ENCODE results near the gene OSBPL10. TPM values are rescaled to one million over a fixed set of nuclear protein-coding genes. Genes with fewer than 3 reads are reported as not detected.

The OSBPL10 gene
- total RNA-seq, 2 donors from 2014 or later = 82.8 to 127 TPM

- Histone ChIP-seq H3K4me3 (no peak overlapping the region), H3K27ac (no peak overlapping the region), H3K4me1 (replicated peaks) (no peaks in the 10 kb centered on the region), H3K27me3 (replicated peaks; ENCODE audit: insufficient read depth) (no peaks in the 10 kb centered on the region), H3K9me3 (no peaks in the 10 kb centered on the region), H3K36me3 (no peaks in the 10 kb centered on the region)
- intact Hi-C loops (cut with DNase I) = no loop called here
- DNase-seq (ENCODE audit: low spot score) = no peak
- TF ChIP-seq POLR2A (IDR thresholded peaks at IDR 0.05) = no peak
- TF ChIP-seq CTCF (IDR thresholded peaks at IDR 0.05) = no peak
- no peak for TF ChIP-seq POLR2AphosphoS5 (IDR thresholded peaks at IDR 0.05)
- 82% methylated on average over 3 of the region's 3 CpGs for WGBS
Measured at GRCh38 chr3:31945738-31946052, 35.4 kb downstream of the OSBPL10 start.

- H3K27me3 ChIP-seq (replicated peaks; ENCODE audit: insufficient read depth) = no peaks in the 10 kb centered on the region
- no peak for DNase-seq (ENCODE audit: low spot score)
- H3K4me3 ChIP-seq = no peak overlapping the region
- H3K36me3 ChIP-seq = no peaks in the 10 kb centered on the region
- intact Hi-C loops (cut with DNase I) = no loop called here
- no peaks in the 10 kb centered on the region for H3K9me3 ChIP-seq
- H3K4me1 ChIP-seq (replicated peaks) = no peaks in the 10 kb centered on the region
- TF ChIP-seq POLR2AphosphoS5 (IDR thresholded peaks at IDR 0.05) = no peak
- TF ChIP-seq POLR2A (IDR thresholded peaks at IDR 0.05) = no peak
- TF ChIP-seq CTCF (IDR thresholded peaks at IDR 0.05) = no peak
- H3K27ac ChIP-seq = no peak overlapping the region
Measured at GRCh38 chr3:31943041-31943440, 38.0 kb downstream of the OSBPL10 start.

GRCh38 chr3:31942446-31942845 is 38.6 kb downstream of the OSBPL10 start:
- Histone ChIP-seq H3K4me1 (replicated peaks) (no peaks in the 10 kb centered on the region), H3K27me3 (replicated peaks; ENCODE audit: insufficient read depth) (no peaks in the 10 kb centered on the region), H3K9me3 (no peaks in the 10 kb centered on the region), H3K4me3 (no peak overlapping the region), H3K27ac (no peak overlapping the region), H3K36me3 (no peaks in the 10 kb centered on the region)
- intact Hi-C loops (cut with DNase I) = no loop called here
- DNase-seq (ENCODE audit: low spot score) = no peak
- TF ChIP-seq POLR2AphosphoS5 (IDR thresholded peaks at IDR 0.05) (no peak), POLR2A (IDR thresholded peaks at IDR 0.05) (no peak), CTCF (IDR thresholded peaks at IDR 0.05) (no peak)
- WGBS = 90% methylated on average over 2 of the region's 2 CpGs

- H3K27ac ChIP-seq = no peak overlapping the region
- H3K36me3 ChIP-seq = no peaks in the 10 kb centered on the region
- no peaks in the 10 kb centered on the region for H3K9me3 ChIP-seq
- no peaks in the 10 kb centered on the region for H3K27me3 ChIP-seq (replicated peaks; ENCODE audit: insufficient read depth)
- no peak overlapping the region for H3K4me3 ChIP-seq
- TF ChIP-seq POLR2A (IDR thresholded peaks at IDR 0.05) = no peak
- TF ChIP-seq CTCF (IDR thresholded peaks at IDR 0.05) = no peak
- no peak for TF ChIP-seq POLR2AphosphoS5 (IDR thresholded peaks at IDR 0.05)
- WGBS = 96% methylated on average over 4 of the region's 4 CpGs
- peaks cover 3% of the 10 kb centered on the region for H3K4me1 ChIP-seq (replicated peaks)
- DNase-seq (ENCODE audit: low spot score) = no peak
- intact Hi-C loops (cut with DNase I) = no loop called here
Measured at GRCh38 chr3:31937225-31937624, 43.8 kb downstream of the OSBPL10 start.

GRCh38 chr3:31936420-31937060 is 44.5 kb downstream of the OSBPL10 start:
- intact Hi-C loops (cut with DNase I) = no loop called here
- WGBS = 24% methylated on average over 1 of the region's 1 CpG
- H3K27ac ChIP-seq = no peak overlapping the region

More at GRCh38 chr3:31936420-31937060, 44.5 kb downstream of the OSBPL10 start:
- Histone ChIP-seq H3K4me1 (replicated peaks) (peaks cover 3% of the 10 kb centered on the region), H3K36me3 (no peaks in the 10 kb centered on the region), H3K4me3 (no peak overlapping the region), H3K27me3 (replicated peaks; ENCODE audit: insufficient read depth) (no peaks in the 10 kb centered on the region), H3K9me3 (no peaks in the 10 kb centered on the region)
- DNase-seq (ENCODE audit: low spot score) = no peak
- TF ChIP-seq CTCF (IDR thresholded peaks at IDR 0.05) = no peak
- TF ChIP-seq POLR2AphosphoS5 (IDR thresholded peaks at IDR 0.05) = no peak
- no peak for TF ChIP-seq POLR2A (IDR thresholded peaks at IDR 0.05)

Data from prostate gland (tissue), 2 donors.